Cardiac muscle cell (in vitro differentiated cells and primary cell): ENCODE results near the gene RANGRF. TPM values are rescaled to one million over a fixed set of nuclear protein-coding genes. Genes with fewer than 3 reads are reported as not detected.
A peak's percentile ranks its signal among the peaks of the same experiment; 100 is the strongest.

Experiments used
- DNase-seq, 2 donors: peaks; one replicate each; pipeline versions ENCODE4 v3.0.0 to v3.0.0-alpha.2; 2010 to 2017; ENCODE audit warnings: low read depth in 1 of 2, low spot score in 1 of 2
- H3K27ac ChIP-seq: fragments of 200-600 bp; sonication (generic); 2 replicates; pipeline ENCODE4 v1.5.1; 2016
- H3K27me3 ChIP-seq: fragments of 200-600 bp; sonication (generic); 2 replicates; pipeline ENCODE4 v1.6.0; 2016; ENCODE audit warnings: control low read depth
- H3K36me3 ChIP-seq: fragments of 200-600 bp; sonication (generic); 2 replicates; pipeline ENCODE4 v1.5.1; 2016; ENCODE audit warnings: control low read depth
- H3K4me1 ChIP-seq: fragments of 200-600 bp; sonication (generic); 2 replicates; pipeline ENCODE4 v1.8.1; 2017; ENCODE audit warnings: low read depth, mild to moderate bottlenecking, mixed run types
- H3K4me3 ChIP-seq: fragments of 200-600 bp; sonication (generic); 2 replicates; pipeline ENCODE4 v1.5.1; 2016; ENCODE audit warnings: mild to moderate bottlenecking
- H3K9me3 ChIP-seq: fragments of 200-600 bp; sonication (generic); 2 replicates; pipeline ENCODE4 v1.5.1; 2017; ENCODE audit warnings: low read depth, mild to moderate bottlenecking, control low read depth
- CTCF ChIP-seq: IDR thresholded peaks from 2 replicates; pipeline ENCODE4 v1.5.1; 2012; ENCODE audit warnings: low read depth, mild to moderate bottlenecking, low read length
- polyA plus RNA-seq: library from polyadenylated mRNA; unstranded; fragments of >200 nt; fragmentation: Nextera tagmentation; extraction: Ambion mirVana; gene quantifications from 2 replicates; pipeline ENCODE4 v1.2.1, GENCODE V29; 2016
- total RNA-seq: library from RNA; depleted of rRNA; stranded (reverse); fragments of >200 nt; gene quantifications from 2 replicates; pipeline ENCODE4 v1.2.3, GENCODE V29; 2016

Gene RANGRF
- total and polyA plus RNA-seq, 2 experiments from 2014 or later = 40.0 to 89.2 TPM

GRCh38 chr17:8287651-8288335 lies 677 bp upstream of the RANGRF start:
- peak in 1 of 2 donors; percentile 5 for DNase-seq
- Histone ChIP-seq H3K27me3 (no peaks in the 10 kb centered on the region), H3K4me3 (peak overlapping the region; percentile 80), H3K36me3 (no peaks in the 10 kb centered on the region), H3K9me3 (no peaks in the 10 kb centered on the region), H3K27ac (peak overlapping the region; percentile 91), H3K4me1 (peaks cover 7% of the 10 kb centered on the region)
- no peak for TF ChIP-seq CTCF

- H3K36me3 ChIP-seq = no peaks in the 10 kb centered on the region
- peak overlapping the region; percentile 80 for H3K4me3 ChIP-seq
- H3K27ac ChIP-seq = peak overlapping the region; percentile 91
- peaks cover 12% of the 10 kb centered on the region for H3K4me1 ChIP-seq
- TF ChIP-seq CTCF = no peak
- H3K27me3 ChIP-seq = no peaks in the 10 kb centered on the region
- peak in 1 of 2 donors; percentile 83 for DNase-seq
- H3K9me3 ChIP-seq = no peaks in the 10 kb centered on the region
Measured at GRCh38 chr17:8289103-8289397, 580 bp downstream of the RANGRF start.

GRCh38 chr17:8290043-8290442 lies 1.6 kb downstream of the RANGRF start:
- Histone ChIP-seq H3K27ac (no peak overlapping the region), H3K9me3 (no peaks in the 10 kb centered on the region), H3K27me3 (no peaks in the 10 kb centered on the region), H3K36me3 (no peaks in the 10 kb centered on the region), H3K4me3 (no peak overlapping the region), H3K4me1 (peaks cover 21% of the 10 kb centered on the region)
- no peak for DNase-seq
- no peak for TF ChIP-seq CTCF

- no peak for DNase-seq
- no peak overlapping the region for H3K4me3 ChIP-seq
- peaks cover 17% of the 10 kb centered on the region for H3K4me1 ChIP-seq
- no peaks in the 10 kb centered on the region for H3K9me3 ChIP-seq
- H3K27me3 ChIP-seq = no peaks in the 10 kb centered on the region
- no peaks in the 10 kb centered on the region for H3K36me3 ChIP-seq
- no peak for TF ChIP-seq CTCF
- H3K27ac ChIP-seq = no peak overlapping the region
Measured at GRCh38 chr17:8292639-8293395, 4.3 kb downstream of the RANGRF start.

GRCh38 chr17:8294361-8294760 lies 5.9 kb downstream of the RANGRF start:
- Histone ChIP-seq H3K4me3 (peak overlapping the region; percentile 46), H3K9me3 (no peaks in the 10 kb centered on the region), H3K27ac (peak overlapping the region; percentile 75), H3K36me3 (no peaks in the 10 kb centered on the region), H3K4me1 (peaks cover 14% of the 10 kb centered on the region), H3K27me3 (no peaks in the 10 kb centered on the region)
- DNase-seq = no peak
- no peak for TF ChIP-seq CTCF
